ENCODE data around the gene FCN1. TPM values are rescaled to one million over a fixed set of nuclear protein-coding genes. Genes with fewer than 3 reads are reported as not detected.

FCN1 gene
- total RNA-seq, 1 donor from 2014 or later, result not detected

- no peaks in the 10 kb centered on the region for H4K20me1 ChIP-seq (ENCODE audit: low read depth)
- peak overlapping the region; percentile 17 for H2AFZ ChIP-seq (replicated peaks)
- H3K9me3 ChIP-seq (ENCODE audit: low read depth), result no peaks in the 10 kb centered on the region
- no peaks in the 10 kb centered on the region for H3K36me3 Mint-ChIP-seq
- no peak overlapping the region for H3K9ac ChIP-seq
- H3K4me1 ChIP-seq, result peaks cover 23% of the 10 kb centered on the region
- no peaks in the 10 kb centered on the region for H3K36me3 ChIP-seq
- no peak overlapping the region for H3K27ac Mint-ChIP-seq
- H3K4me3 Mint-ChIP-seq, result no peak overlapping the region
- no peaks in the 10 kb centered on the region for H3K27me3 ChIP-seq
- peaks cover 21% of the 10 kb centered on the region for H3F3A ChIP-seq (ENCODE audit: low read depth)
- no peak overlapping the region for H3K4me2 ChIP-seq
- no peaks in the 10 kb centered on the region for H3K79me2 ChIP-seq (ENCODE audit: low read depth)
- H3K4me3 ChIP-seq, result no peak overlapping the region
- DNase-seq (ENCODE audit: low spot score), result no peak
- no peak overlapping the region for H3K27ac ChIP-seq
- H3K27me3 Mint-ChIP-seq (ENCODE audit: insufficient read depth, low read depth), result peaks cover 6% of the 10 kb centered on the region
- H3K9me3 Mint-ChIP-seq, result no peaks in the 10 kb centered on the region
- peaks cover 41% of the 10 kb centered on the region for H3K4me1 Mint-ChIP-seq
- TF ChIP-seq EZH2 (IDR thresholded peaks at IDR 0.05), result no peak
- TF ChIP-seq EZH2phosphoT487 (IDR thresholded peaks at IDR 0.05), result no peak
- TF ChIP-seq CTCF (IDR thresholded peaks at IDR 0.05), result no peak
Observed at GRCh38 chr9:134943836-134944235, 26.1 kb upstream of the FCN1 start.

GRCh38 chr9:134943411-134943810 lies 25.7 kb upstream of the FCN1 start:
- Mint-ChIP-seq H3K4me3 (no peak overlapping the region), H3K36me3 (no peaks in the 10 kb centered on the region), H3K9me3 (no peaks in the 10 kb centered on the region), H3K27me3 (ENCODE audit: insufficient read depth, low read depth) (peaks cover 6% of the 10 kb centered on the region), H3K4me1 (peaks cover 41% of the 10 kb centered on the region), H3K27ac (peak overlapping the region; percentile 83)
- no peaks in the 10 kb centered on the region for H3K79me2 ChIP-seq (ENCODE audit: low read depth)
- H3F3A ChIP-seq (ENCODE audit: low read depth), result peaks cover 21% of the 10 kb centered on the region
- H3K36me3 ChIP-seq, result no peaks in the 10 kb centered on the region
- no peak for DNase-seq (ENCODE audit: low spot score)
- H3K9ac ChIP-seq, result no peak overlapping the region
- no peak overlapping the region for H3K4me3 ChIP-seq
- TF ChIP-seq CTCF (IDR thresholded peaks at IDR 0.05) (no peak), EZH2phosphoT487 (IDR thresholded peaks at IDR 0.05) (no peak), EZH2 (IDR thresholded peaks at IDR 0.05) (no peak)
- no peaks in the 10 kb centered on the region for H3K27me3 ChIP-seq
- H3K9me3 ChIP-seq (ENCODE audit: low read depth), result no peaks in the 10 kb centered on the region
- H3K4me2 ChIP-seq, result no peak overlapping the region
- no peak overlapping the region for H2AFZ ChIP-seq (replicated peaks)
- no peaks in the 10 kb centered on the region for H4K20me1 ChIP-seq (ENCODE audit: low read depth)
- H3K27ac ChIP-seq, result no peak overlapping the region
- peaks cover 23% of the 10 kb centered on the region for H3K4me1 ChIP-seq

GRCh38 chr9:134942788-134943184 lies 25.1 kb upstream of the FCN1 start:
- Histone ChIP-seq H3K4me3 (no peak overlapping the region), H3K9me3 (ENCODE audit: low read depth) (no peaks in the 10 kb centered on the region), H3K79me2 (ENCODE audit: low read depth) (no peaks in the 10 kb centered on the region), H3K27me3 (no peaks in the 10 kb centered on the region), H3K4me2 (no peak overlapping the region), H3K27ac (no peak overlapping the region), H3K36me3 (no peaks in the 10 kb centered on the region), H2AFZ (replicated peaks) (no peak overlapping the region), H3F3A (ENCODE audit: low read depth) (peaks cover 21% of the 10 kb centered on the region), H3K4me1 (peaks cover 26% of the 10 kb centered on the region), H4K20me1 (ENCODE audit: low read depth) (no peaks in the 10 kb centered on the region), H3K9ac (no peak overlapping the region)
- Mint-ChIP-seq H3K27ac (peak overlapping the region; percentile 79), H3K36me3 (no peaks in the 10 kb centered on the region), H3K4me3 (no peak overlapping the region), H3K27me3 (ENCODE audit: insufficient read depth, low read depth) (peaks cover 6% of the 10 kb centered on the region), H3K4me1 (peaks cover 41% of the 10 kb centered on the region), H3K9me3 (no peaks in the 10 kb centered on the region)
- TF ChIP-seq CTCF (IDR thresholded peaks at IDR 0.05) (no peak), EZH2 (IDR thresholded peaks at IDR 0.05) (no peak), EZH2phosphoT487 (IDR thresholded peaks at IDR 0.05) (no peak)
- DNase-seq (ENCODE audit: low spot score), result no peak
